ENCODE measurements around the gene SST. TPM values are rescaled to one million over a fixed set of nuclear protein-coding genes. Genes with fewer than 3 reads are reported as not detected.

SST gene
- total and polyA plus RNA-seq, 10 of the 15 experiments (the other 5 are each of a cell fraction or from before 2014, with no cell fraction given), result 0.35 to 0.38 TPM; not detected in 8

GRCh38 chr3:187698499-187699399 lies 28.6 kb upstream of the SST start:
- CTCF ChIA-PET, result interaction anchor here (0.9 kb wide), 1 partner anchor 15 kb away, joined by 3 read pairs; no protein-coding TSS in a partner anchor
- Histone ChIP-seq H3K27me3 (replicated peaks in 1 of 2; ENCODE audit: control insufficient read depth in 2 of 2, insufficient read depth in 2 of 2, low read length in 1 of 2) (no peaks in the 10 kb centered on the region; a peak in 1 of 4 replicates), H4K20me1 (ENCODE audit: control insufficient read depth, insufficient read depth) (no peaks in the 10 kb centered on the region), H2AFZ (ENCODE audit: control insufficient read depth, low read depth, low read length) (no peak overlapping the region), H3K4me1 (ENCODE audit: control insufficient read depth, insufficient read depth, low read length) (no peaks in the 10 kb centered on the region), H3K79me2 (ENCODE audit: control insufficient read depth, insufficient read depth, low read length) (no peaks in the 10 kb centered on the region), H3K27ac (ENCODE audit: control insufficient read depth, insufficient read depth) (no peak overlapping the region), H3K4me3 (no peak overlapping the region), H3K4me2 (ENCODE audit: control insufficient read depth, insufficient read depth) (no peak overlapping the region), H3K36me3 (ENCODE audit: control insufficient read depth in 2 of 2, insufficient read depth in 2 of 2, low read length in 1 of 2) (no peaks in the 10 kb centered on the region), H3K9me3 (replicated peaks; ENCODE audit: control insufficient read depth, insufficient read depth, low read length) (no peaks in the 10 kb centered on the region), H3K9ac (ENCODE audit: control insufficient read depth, insufficient read depth, low read length) (no peak overlapping the region)
- intact Hi-C loops (cut with micrococcal nuclease; ENCODE audit: unreplicated experiment), result no loop called here
- SMC1A ChIA-PET (ENCODE audit: uncharacterized antibody, unreplicated experiment), result no interaction called here
- TF ChIP-seq SUZ12 (IDR thresholded peaks at IDR 0.05; ENCODE audit: unreplicated experiment), result no peak
- no peak for TF ChIP-seq SIN3A (IDR thresholded peaks at IDR 0.05; ENCODE audit: low read depth, low read length)
- TF ChIP-seq NKRF (conservative IDR thresholded peaks at IDR 0.05), result no peak
- no peak for TF ChIP-seq PAX5 (IDR thresholded peaks at IDR 0.05; ENCODE audit: borderline replicate concordance, low read depth, low read length)
- TF ChIP-seq LARP7 (IDR thresholded peaks at IDR 0.05), result no peak
- no peak for TF ChIP-seq CBX5 (IDR thresholded peaks at IDR 0.05; ENCODE audit: low read depth)
- TF ChIP-seq BACH1 (IDR thresholded peaks at IDR 0.05; ENCODE audit: borderline replicate concordance), result no peak
- TF ChIP-seq REST (IDR thresholded peaks at IDR 0.05; ENCODE audit: low read depth, low read length), result no peak
- no peak for TF ChIP-seq RELA (IDR thresholded peaks at IDR 0.05; ENCODE audit: borderline replicate concordance, partially characterized antibody)
- TF ChIP-seq USF2 (IDR thresholded peaks at IDR 0.05; ENCODE audit: borderline replicate concordance, low read depth, low read length), result no peak
- no peak for TF ChIP-seq ESRRA (IDR thresholded peaks at IDR 0.05; ENCODE audit: low read length)
- no peak for TF ChIP-seq NFXL1 (IDR thresholded peaks at IDR 0.05; ENCODE audit: borderline replicate concordance)
- no peak for TF ChIP-seq KLF5 (IDR thresholded peaks at IDR 0.05; ENCODE audit: partially characterized antibody)
- no peak for TF ChIP-seq SUPT20H (IDR thresholded peaks at IDR 0.05; ENCODE audit: borderline replicate concordance, control insufficient read depth, low read depth, low read length)
- TF ChIP-seq CREM (IDR thresholded peaks at IDR 0.05; ENCODE audit: low read depth), result no peak
- TF ChIP-seq CHD4 (IDR thresholded peaks at IDR 0.05), result no peak
- no peak for TF ChIP-seq ZNF24 (IDR thresholded peaks at IDR 0.05)
- BruUV-seq (replicated peaks), result no TSS peak
- RAD21 ChIA-PET (ENCODE audit: unreplicated experiment), result no interaction called here
- ATAC-seq, result no peak
- 46% methylated on average over 38 of the region's 42 CpGs for WGBS (ENCODE audit: insufficient coverage, insufficient replicate concordance, low lambda C conversion rate, missing lambda C conversion rate)
- no peak for FAIRE-seq
- in situ Hi-C loops (cut with MboI), result no loop called here
- POLR2A ChIA-PET, result no interaction called here
- DNase-seq (ENCODE audit: low read depth, low spot score), result no peak

Data from GM12878 (cell line).